Measurements from ENCODE around the gene SELPLG. TPM values are rescaled to one million over a fixed set of nuclear protein-coding genes. Genes with fewer than 3 reads are reported as not detected.
A peak's percentile ranks its signal among the peaks of the same experiment; 100 is the strongest.

Gene SELPLG
- total RNA-seq, 1 donor from 2014 or later = 0.34 TPM

GRCh38 chr12:108645686-108646599, 12.2 kb upstream of the SELPLG start:
- no peak for DNase-seq
- H3K9me3 Mint-ChIP-seq (ENCODE audit: unreplicated experiment) = peaks cover 9% of the 10 kb centered on the region
- H3K36me3 Mint-ChIP-seq (ENCODE audit: unreplicated experiment) = peaks cover 20% of the 10 kb centered on the region
- H3K27me3 Mint-ChIP-seq (ENCODE audit: unreplicated experiment) = peaks cover 14% of the 10 kb centered on the region
- peaks cover 58% of the 10 kb centered on the region for H3K4me1 Mint-ChIP-seq (ENCODE audit: low read depth, unreplicated experiment)
- H3K4me3 Mint-ChIP-seq (ENCODE audit: unreplicated experiment) = no peak overlapping the region
- TF ChIP-seq CTCF (IDR thresholded peaks at IDR 0.05; ENCODE audit: partially characterized antibody, unreplicated experiment) = no peak
- H3K27ac Mint-ChIP-seq (ENCODE audit: unreplicated experiment) = peak overlapping the region; percentile 84

- peaks cover 20% of the 10 kb centered on the region for H3K36me3 Mint-ChIP-seq (ENCODE audit: unreplicated experiment)
- H3K27me3 Mint-ChIP-seq (ENCODE audit: unreplicated experiment) = peaks cover 16% of the 10 kb centered on the region
- no peak for DNase-seq
- peaks cover 61% of the 10 kb centered on the region for H3K4me1 Mint-ChIP-seq (ENCODE audit: low read depth, unreplicated experiment)
- no peak overlapping the region for H3K4me3 Mint-ChIP-seq (ENCODE audit: unreplicated experiment)
- H3K9me3 Mint-ChIP-seq (ENCODE audit: unreplicated experiment) = peaks cover 13% of the 10 kb centered on the region
- TF ChIP-seq CTCF (IDR thresholded peaks at IDR 0.05; ENCODE audit: partially characterized antibody, unreplicated experiment) = no peak
- H3K27ac Mint-ChIP-seq (ENCODE audit: unreplicated experiment) = no peak overlapping the region
These were observed 11.1 kb upstream of the SELPLG start for GRCh38 chr12:108644811-108645120.

GRCh38 chr12:108643941-108644810, 10.5 kb upstream of the SELPLG start:
- H3K27me3 Mint-ChIP-seq (ENCODE audit: unreplicated experiment) = peaks cover 19% of the 10 kb centered on the region
- peaks cover 17% of the 10 kb centered on the region for H3K36me3 Mint-ChIP-seq (ENCODE audit: unreplicated experiment)
- H3K27ac Mint-ChIP-seq (ENCODE audit: unreplicated experiment) = peak overlapping the region; percentile 71
- peaks cover 64% of the 10 kb centered on the region for H3K4me1 Mint-ChIP-seq (ENCODE audit: low read depth, unreplicated experiment)
- H3K9me3 Mint-ChIP-seq (ENCODE audit: unreplicated experiment) = peaks cover 16% of the 10 kb centered on the region
- no peak for TF ChIP-seq CTCF (IDR thresholded peaks at IDR 0.05; ENCODE audit: partially characterized antibody, unreplicated experiment)
- DNase-seq = no peak
- H3K4me3 Mint-ChIP-seq (ENCODE audit: unreplicated experiment) = no peak overlapping the region

- Mint-ChIP-seq H3K4me3 (ENCODE audit: unreplicated experiment) (no peak overlapping the region), H3K9me3 (ENCODE audit: unreplicated experiment) (peaks cover 19% of the 10 kb centered on the region), H3K36me3 (ENCODE audit: unreplicated experiment) (peaks cover 12% of the 10 kb centered on the region), H3K27ac (ENCODE audit: unreplicated experiment) (peak overlapping the region; percentile 93), H3K4me1 (ENCODE audit: low read depth, unreplicated experiment) (peaks cover 69% of the 10 kb centered on the region), H3K27me3 (ENCODE audit: unreplicated experiment) (peaks cover 20% of the 10 kb centered on the region)
- DNase-seq = no peak
- no peak for TF ChIP-seq CTCF (IDR thresholded peaks at IDR 0.05; ENCODE audit: partially characterized antibody, unreplicated experiment)
These were observed 9.4 kb upstream of the SELPLG start for GRCh38 chr12:108642899-108643654.
